Activated CD4-positive, alpha-beta T cell treated with anti-CD3 and anti-CD28 coated beads for 1 hour (primary cell): ENCODE data around the gene VIPR2.

ENCODE experiments used
- DNase-seq: peaks from one replicate; pipeline ENCODE4 v3.0.0-alpha.2; 2020

The VIPR2 gene

DNA sequence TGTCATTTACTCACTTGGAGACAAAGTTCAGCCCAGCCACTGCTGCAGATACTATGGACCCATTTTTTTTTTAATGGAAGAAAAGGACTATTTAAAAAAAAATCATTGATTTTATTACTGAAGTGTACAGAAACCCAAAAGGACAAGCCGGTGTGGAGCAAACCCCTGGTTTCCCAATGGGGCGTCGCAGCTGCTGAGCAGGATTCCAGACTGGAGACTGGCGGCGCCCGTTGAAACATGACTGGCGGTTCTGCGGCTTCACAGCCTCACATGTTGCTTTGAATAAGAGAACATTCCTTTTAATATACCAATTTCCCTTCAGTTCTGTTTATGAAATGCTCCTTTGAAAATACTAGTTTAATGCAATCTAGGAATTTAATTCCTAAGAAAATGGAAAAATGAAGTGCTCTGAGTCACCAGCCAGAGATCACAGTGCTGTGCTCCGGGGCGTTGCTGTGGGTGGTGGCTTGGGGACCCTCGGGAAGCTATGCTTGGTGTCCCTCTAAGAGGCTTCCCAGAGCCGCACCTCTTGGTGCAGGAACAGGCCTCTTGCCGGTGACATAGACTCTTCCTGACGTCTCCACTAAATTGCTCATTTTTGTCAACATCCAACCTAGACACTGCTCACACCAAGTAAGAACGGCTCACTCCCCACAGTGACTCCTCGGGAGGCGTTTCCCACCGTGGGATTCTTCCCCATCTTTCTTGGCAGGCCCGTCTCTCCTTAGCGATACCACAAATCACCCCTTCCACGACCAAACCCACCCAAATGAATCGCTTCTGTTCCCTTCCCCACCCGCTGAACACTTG lies 12.0 kb upstream of the VIPR2 start:
- DNase-seq, result no peak

DNA sequence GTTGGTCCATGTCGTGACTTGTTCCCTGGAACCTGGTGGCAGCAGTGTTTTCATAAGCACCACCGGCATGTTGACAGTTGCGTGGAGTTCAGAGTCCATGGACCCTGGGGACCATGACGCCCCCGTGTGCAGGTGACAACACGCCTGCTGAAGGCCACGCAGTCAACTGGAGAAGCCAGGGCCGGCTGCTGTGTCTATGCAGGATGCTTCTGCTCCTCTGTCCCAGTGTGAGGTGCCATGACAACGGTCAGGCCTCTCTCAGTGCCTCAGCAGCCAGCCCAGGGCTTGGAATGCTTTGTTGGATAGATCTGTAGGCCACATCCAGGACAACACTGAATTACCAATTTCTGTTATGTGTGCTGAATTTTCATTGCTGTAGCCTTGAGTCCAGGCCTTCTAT lies 10.7 kb upstream of the VIPR2 start:
- DNase-seq, result no peak

DNA sequence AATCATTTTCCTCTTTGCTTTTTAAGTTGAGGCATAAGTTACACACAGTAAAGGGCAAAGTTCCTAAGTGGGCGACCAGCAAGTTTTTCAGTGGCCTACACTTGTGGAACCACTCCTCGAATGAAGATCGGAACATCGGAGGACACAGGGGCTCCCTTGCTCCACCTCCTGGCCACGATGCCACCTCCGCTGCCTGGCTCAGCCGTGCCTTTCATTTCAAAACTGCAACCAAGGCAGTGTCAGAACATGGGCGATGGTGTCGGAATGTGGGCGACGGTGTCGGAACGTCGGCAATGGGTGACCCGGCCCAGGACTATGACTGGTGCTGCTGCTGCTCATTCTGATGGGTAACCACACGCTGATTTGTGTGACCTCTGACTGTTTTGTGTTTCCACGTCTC lies 9.6 kb upstream of the VIPR2 start:
- no peak for DNase-seq

DNA sequence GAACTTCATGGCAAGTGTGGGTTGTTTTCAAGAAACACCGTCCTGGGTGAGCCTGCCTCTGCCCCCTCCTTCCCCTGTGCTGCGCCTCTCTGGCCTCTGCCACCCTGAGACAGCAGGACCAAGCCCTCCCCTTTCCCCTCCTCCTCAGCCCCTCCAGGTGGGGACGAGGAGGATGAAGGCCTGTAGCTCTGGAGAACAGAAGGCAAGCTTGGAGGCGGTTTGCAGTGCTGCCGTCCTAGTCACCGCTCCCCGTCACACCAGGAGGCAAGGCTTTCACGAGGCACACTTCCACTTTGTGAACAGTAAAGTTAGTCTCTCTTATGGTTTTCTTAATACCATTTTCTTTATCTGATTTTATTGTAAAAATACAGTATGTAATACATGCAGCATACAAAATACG lies 8.8 kb upstream of the VIPR2 start:
- no peak for DNase-seq

DNA sequence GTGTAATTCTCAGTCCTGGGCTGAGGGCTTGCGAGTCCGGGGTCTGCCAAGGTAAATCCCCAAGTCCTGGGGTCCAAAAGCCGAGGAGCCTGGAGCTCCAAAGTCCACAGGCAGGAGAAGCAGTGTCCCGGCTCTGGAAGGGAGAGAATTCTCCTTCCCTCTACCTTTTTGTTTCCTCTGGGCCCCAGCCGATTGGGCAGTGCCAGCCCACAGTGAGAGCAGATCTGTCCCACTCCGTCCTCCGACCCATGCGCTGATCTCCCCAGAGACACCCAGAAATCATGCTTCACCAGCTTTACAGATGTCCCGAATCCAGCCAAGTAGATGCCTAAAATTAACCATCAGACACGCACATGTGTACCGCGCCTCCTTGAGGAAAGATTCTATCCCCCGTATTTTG lies 8.1 kb upstream of the VIPR2 start:
- no peak for DNase-seq

DNA sequence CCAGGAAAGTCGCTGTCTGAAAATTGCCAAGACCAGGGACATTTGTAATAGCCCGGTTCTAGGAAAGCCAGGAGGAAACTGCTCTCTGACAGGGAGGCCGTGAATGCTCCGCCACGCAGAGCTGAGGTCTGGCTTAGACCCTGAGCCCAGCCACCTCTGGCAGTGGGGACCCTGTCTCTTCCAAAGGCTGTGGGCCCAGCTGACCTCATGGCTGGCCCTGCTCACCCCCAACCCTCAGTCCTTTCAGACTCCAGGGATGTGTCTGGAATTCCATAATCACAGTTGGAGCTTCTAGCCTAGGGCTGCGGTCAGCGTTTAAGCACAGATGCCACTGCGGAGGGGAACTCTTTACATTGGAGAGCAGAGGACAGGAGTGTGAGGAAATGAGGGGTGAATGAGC lies 6.6 kb upstream of the VIPR2 start:
- DNase-seq, result no peak

DNA sequence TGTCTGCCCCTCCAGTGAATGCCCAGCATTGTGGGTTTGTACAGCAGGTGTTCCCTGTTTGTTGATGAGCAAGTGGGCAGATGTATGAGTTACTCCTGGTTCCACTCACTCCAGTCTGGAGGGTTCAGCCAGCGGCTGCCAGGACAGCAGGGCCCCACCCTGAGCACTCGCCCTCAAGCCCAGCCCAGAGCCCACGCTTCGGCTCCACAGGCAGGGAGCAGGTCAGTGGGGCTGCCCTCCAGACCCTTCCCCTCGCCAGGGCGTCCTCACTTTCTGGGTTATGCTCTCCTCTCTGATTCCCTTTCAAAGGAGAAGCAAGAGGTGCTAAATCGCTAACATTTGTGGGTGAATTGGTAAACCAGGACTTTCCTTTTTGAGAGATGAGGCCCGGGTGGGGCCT lies 4.8 kb upstream of the VIPR2 start:
- DNase-seq, result no peak

DNA sequence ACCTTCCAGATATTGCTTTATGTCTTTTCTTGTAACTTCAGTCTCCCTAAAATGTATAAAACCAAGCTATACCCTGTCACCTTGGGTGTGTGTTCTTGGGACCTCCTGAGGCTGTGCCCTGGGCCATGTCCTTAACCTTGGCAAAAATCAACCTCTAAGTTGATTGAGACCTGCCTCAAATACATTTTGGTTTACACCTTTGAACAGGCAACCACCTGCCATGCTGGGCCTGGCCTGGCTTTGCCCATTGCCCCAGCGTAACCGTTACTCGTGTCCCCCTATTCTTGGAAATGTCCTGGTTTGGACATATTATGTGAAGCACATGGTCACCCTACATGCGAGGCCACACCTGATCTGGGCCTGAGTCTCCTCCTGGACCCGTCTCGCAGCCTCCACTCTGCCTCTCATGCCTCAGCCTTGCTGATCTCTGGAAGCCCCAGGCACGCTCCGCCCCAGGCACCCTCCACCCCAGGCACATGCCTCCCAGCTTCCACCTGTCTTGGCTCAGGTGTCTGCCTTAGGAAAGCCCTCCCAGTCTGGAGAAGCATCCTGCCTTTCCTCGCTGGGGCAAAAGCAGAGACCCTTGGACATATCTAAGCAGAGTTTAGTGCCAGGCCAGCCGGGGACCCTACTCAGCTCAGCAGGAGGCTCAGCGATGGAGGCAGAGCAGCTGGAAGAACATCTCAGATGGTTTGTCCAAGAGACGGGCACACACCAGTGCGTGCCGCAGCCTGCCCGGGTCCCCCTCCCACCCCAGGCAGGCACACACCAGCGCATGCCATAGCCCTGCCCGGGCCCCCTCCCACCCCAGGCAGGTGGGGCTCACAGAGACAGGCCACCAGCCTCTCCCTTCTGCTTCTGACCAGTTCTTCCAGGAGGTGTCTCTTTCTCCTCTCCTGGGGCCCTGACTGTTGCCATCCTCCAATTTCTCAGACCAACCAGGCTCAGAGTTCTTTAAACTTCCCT lies 4.0 kb upstream of the VIPR2 start:
- DNase-seq, result no peak

DNA sequence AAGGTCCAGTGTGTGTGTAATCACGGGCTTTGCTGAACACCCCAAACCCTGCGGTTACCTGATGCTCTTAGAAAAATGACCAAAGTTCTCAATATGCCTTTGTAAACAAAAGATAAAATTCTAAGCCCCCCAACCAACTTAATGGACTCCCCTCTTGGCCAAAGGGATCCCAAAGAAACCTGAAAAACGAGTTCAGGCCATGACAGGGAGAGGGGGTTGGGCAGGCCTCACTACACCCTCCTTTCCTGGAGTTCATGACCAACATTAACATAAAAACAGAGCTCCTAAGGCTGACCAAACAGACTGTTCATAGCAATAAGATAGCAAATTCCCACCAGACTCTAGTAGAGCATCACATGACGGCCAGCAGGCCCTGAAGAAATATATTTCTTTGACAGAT lies 3.0 kb upstream of the VIPR2 start:
- no peak for DNase-seq

DNA sequence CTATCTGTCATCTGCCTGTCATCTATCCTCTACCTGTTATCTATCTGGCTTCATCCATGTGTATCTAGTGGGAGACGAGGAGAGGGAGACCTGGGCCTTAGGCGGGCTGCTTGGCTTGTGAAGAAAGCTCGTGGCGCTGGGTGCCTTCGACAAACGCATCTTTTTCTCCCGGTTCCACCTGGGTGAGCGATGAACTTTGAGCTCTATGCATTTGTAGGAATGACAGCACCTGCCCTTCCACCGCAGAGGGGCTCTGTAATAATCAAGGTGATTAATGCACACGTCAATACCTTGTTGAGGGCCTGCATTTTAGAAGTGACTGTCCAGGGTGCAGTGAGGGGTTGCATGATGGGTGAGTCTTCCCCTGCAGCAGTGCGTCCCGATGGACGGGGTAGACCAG lies 2.6 kb upstream of the VIPR2 start:
- no peak for DNase-seq

DNA sequence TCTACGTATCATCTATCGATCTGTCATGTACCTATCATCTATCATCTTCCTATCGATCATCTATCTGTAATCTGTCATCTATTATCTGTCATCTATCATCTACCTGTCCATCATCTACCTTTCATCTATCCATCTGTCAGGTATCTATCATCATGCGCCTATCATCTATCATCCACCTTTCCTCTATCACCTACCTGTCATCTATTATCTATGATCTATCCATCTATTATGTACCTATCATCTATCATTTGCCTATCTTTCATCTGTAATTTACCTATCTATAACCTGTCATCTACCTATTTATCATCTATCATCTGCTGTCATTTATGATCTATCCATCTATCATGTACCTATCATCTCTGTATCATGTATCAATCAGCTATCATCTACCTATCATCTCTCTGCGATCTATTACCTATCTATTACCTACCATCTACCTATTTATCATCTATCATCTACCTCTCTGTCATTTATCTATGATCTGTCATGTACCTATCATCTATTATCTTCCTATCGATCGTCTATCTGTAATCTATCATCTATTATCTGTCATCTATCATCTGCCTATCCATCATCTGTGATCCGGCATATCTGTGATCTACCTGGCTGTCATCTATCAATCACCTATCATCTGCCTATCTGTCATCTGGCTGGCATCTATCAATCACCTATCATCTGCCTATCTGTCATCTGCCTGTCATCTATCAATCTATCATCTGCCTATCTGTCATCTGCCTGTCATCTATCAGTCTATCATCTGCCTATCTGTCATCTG lies 1.6 kb upstream of the VIPR2 start:
- DNase-seq, result no peak

DNA sequence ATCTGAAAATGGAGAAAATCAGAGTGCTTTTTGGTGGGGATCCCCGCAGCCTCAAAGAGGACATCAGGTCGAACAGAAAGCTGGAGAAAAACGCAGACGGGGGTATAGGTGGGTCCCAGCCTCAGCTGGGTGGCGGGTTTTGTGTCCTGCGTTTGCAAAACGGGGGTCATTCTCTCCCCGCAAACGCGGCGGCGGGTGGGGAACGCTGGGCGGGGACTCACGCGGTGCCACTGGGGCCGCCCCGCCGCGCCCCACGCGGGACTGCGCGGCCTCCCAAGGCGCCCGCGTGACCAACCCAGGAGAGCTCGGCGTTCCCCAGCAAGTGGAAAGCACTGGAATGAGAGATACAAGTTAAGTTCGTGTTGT lies 806 bp upstream of the VIPR2 start:
- DNase-seq, result no peak

DNA sequence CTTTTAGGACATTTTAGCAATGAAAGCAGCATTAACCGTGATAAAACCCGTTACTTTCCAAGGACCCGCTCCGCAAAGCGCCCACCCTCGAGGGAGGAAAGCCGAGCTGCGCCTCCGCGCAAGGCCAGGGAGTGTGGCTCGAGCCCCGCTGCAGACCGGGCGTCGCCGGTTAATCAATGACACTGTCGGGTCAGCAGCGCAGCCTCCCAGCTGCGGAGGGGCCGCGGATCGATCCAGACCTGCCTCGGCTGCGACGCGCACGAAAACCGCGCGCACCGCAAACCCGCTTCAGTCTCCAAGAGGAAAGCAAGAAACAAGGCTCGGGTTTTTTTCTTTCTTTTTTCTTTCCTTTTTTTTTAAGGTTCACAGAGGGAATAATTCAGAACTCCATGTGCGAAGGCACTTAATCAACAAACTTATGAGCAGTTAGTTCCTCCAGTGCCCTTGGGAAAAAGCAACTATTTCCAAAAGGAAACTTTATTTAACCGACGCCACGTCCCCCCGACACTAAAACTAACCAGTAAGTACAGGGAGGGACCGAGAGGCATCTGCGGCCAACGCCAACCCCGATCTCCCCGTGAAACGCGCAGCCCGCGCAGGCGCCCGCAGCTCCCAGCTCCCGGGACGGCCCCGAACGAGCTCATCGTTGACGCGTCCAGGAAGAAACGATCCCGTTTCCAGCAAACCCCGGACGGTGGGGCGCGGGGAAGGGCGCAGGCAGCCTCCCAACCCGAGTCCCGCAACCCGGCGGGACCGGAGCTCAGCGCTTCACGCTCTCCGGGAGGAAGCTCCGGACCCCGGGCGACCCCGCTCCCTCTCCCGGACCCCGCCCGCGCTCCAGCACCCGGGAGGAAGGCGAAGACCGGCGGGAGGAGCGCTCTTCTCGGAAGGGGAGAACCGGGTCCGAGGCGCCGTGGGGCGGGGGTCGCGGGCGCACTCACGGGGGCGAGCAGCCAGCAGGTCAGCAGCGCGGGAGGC lies 598 bp downstream of the VIPR2 start:
- no peak for DNase-seq

DNA sequence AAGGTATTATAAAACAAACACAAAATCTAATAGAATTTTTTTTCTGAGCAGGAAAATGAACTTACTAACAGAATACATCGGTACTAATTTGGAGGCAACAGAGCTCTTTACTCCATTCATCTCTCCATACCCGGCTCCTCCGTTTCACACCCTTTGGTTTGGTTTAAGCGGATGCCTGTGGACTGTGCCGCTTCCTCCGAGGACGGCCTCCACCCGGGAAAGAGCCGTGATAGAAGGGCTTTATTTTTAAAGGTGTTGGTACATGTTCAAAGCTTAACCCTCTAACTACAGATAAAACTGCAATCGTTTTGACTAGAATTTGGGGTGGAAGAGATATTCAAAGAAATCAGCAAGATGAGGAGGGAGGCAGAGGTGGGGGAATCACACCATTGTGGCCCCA lies 1.9 kb downstream of the VIPR2 start:
- no peak for DNase-seq

DNA sequence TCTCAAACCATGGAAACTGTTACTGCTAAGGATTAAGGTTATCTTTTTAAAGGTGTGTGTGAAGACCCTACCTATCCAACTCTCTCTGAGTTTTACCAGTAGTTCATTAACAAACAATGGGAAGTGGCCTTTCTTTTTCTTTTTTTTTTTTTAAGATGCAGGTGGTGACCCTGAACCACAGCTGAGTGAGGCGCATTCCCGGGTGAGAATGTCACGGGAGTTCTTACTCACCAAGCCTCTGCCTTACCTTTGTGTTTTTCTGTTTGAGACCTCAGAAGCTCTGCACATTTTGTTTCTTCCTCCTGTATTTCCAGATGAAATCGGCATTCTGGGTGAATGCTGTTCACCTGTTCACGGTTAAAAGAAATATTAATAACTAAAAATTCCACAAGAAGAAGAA lies 2.5 kb downstream of the VIPR2 start:
- no peak for DNase-seq

DNA sequence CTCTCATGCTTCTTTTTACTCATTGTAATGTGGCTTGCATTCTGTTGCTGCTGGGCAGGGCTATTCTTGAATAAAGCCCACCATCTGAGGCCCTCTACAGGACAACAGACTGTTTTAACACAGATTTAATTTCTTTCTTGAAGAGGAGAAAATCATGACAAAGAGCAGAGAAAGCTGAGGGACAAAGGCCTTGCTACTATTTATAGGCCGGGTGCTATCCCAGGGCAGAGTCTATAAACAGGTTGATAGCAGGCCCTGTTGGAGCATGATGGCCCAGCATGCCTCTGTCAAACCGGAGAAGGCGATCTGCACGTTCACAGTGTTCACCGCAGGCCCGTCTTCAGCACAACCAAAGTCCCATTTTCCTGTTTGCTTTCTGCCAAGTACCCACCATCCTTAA lies 3.0 kb downstream of the VIPR2 start:
- DNase-seq, result no peak

DNA sequence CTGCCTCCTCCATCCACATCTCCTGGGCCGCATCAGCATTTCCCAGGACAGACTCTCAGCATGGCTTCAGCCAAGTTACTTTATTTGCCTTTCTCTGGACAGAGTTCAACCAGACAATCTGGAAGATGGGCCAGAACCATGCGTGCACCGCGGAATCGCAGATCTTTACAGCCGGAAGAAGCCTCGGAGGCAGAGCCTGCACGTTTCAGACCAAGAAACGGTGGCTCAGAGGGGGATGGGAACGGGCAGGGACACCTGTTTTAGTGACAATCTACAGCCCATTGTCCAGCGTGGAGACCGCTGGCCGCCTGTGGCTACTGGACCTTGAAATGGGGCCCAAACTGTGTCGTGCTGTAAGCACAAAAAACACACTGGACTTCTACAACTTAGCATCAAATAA lies 3.5 kb downstream of the VIPR2 start:
- no peak for DNase-seq

DNA sequence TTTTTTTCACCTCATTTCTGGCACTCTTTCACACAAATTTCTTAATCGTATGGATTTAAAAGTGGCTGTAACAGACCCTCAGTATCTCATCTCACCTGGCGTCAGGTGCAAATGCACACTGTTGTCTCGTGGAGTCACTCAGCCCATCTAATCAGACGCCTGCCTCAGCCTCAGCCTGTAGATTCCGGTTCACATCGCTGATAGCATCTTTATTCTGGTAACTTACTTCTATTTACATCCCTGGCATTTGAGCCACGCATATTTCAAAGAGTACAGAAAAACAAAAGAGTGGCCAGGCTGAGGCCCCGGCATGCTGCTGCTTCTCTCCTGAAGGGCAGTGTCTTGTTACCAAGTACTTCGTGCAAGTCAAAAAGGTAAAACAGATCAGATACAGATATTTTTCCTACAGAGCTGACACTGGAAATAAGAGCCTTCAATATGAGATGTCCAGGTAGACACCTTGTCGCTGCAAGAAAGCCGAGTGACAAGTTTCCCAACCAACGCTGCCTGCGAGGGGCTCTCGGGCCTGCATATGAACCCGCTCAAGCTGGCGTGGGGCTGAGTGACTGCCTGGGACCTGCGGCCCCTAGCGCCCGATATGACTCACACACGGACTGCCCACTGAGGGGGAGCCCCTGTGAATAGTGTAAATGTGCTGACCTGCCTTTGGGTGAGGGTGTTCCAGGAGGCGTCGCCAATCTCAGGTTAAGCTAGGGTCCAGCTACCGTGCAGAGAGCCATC lies 4.3 kb downstream of the VIPR2 start:
- no peak for DNase-seq

DNA sequence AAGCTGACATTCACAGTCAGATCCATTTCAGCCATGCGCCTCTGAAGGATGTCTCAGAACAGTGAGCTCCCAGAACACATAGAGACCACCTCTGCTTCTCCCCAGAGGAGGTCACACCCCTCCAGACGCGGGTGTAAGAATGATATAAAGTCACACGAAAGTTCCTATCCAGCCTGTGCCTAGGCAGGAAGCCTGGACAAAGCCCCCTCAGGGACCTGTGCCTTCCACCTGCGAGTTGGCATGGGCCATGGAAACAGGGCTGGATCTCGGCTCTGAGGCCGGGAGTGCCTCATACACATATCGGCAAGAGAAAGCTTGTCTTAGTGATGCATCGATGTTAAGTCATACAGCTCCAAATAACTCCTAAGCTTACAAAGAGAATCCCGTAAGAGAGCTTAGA lies 5.0 kb downstream of the VIPR2 start:
- DNase-seq, result no peak

DNA sequence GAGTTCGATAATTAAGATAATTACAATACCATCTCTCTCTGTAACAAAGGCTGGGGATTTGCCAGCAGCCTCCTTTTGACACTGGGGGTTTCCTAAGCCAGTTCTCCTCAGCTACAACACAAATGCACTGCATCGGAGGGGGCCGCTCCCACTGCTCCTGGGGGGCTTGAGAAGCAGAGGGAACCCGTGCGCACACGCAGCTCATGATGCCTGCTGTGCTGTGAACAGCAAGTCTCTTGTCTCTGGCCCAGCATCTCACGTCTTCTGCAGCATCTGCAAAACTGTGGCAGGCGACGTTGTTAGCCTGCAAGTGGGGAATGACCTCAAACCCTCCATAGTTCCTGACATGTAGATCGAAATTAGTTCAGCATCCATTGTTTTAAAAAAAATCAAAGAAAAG lies 5.5 kb downstream of the VIPR2 start:
- no peak for DNase-seq

DNA sequence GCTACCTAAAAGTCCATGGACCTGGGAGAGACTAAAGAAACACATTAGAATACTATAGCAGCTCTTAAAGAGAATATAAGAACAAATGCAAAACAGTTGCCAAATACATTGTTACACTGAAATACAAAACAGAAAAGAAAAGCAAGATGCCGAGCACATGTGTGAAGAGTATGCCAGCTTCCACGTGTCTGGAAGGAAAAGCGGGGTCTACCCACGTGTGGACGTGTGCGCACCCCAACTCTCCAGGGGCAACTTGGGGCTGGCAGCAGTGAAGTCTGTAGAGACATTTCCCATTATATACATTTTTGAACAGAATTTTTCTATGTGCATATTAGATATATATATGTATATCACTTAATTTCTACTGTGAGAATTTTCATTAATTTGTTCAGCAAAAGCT lies 6.2 kb downstream of the VIPR2 start:
- no peak for DNase-seq

DNA sequence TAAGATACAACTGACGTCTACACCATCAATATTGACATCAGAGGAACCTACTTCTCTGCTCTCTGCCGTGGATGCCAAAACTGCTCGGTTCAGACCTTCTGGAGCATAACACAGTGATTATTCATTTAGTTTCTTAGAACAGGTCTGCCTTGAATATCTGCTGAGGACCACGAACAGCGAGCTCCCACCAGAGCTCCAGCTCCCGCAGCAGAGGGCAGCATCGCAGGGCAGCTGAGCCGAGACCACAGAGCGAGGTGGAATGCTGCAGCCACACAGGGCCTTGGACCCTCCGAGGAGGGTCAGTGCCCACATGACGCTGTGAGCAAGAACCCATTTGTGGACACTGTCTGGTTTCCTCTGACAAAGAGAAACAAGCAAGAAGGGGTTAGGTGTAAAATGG lies 6.8 kb downstream of the VIPR2 start:
- no peak for DNase-seq
